Kidney (tissue), 14 donors: ENCODE data around the gene TMEM229B. TPM values are rescaled to one million over a fixed set of nuclear protein-coding genes. Genes with fewer than 3 reads are reported as not detected.
A peak's percentile ranks its signal among the peaks of the same experiment; 100 is the strongest.

ENCODE experiments used
- DNase-seq, 5 donors: peaks; one replicate each; pipeline ENCODE4 v3.0.0-alpha.2; 2013 to 2020
- FAIRE-seq: peaks from 2 replicates; lab custom pipeline; 2012; peaks lifted over from hg19 to GRCh38; lab: Jason Lieb, UNC
- H3K27ac ChIP-seq, 2 donors: one replicate each; pipeline ENCODE4 v1.7.0; 2013; ENCODE audit warnings: low read depth in 2 of 2, low read length in 2 of 2, inconsistent platforms in 1 of 2
- H3K27me3 ChIP-seq: one replicate; pipeline ENCODE4 v1.7.1; 2013; ENCODE audit warnings: low read length, inconsistent platforms; ENCODE audit not compliant: control insufficient read depth, insufficient read depth
- H3K36me3 ChIP-seq, 3 donors: one replicate each; pipeline versions ENCODE4 v1.7.0 to v1.7.1; 2013; ENCODE audit warnings: low read length in 3 of 3, control low read depth in 1 of 3, inconsistent platforms in 1 of 3; ENCODE audit not compliant: insufficient read depth in 3 of 3, control insufficient read depth in 2 of 3
- H3K4me1 ChIP-seq, 3 donors: one replicate each; pipeline versions ENCODE4 v1.7.0 to v1.7.1; 2013; ENCODE audit warnings: low read length in 3 of 3, inconsistent platforms in 1 of 3, low read depth in 1 of 3; ENCODE audit not compliant: control insufficient read depth in 2 of 3, insufficient read depth in 2 of 3
- H3K4me3 ChIP-seq, 3 donors: one replicate each; pipeline versions ENCODE4 v1.7.0 to v1.8.1; 2013; ENCODE audit warnings: low read length in 3 of 3, control low read depth in 1 of 3, inconsistent platforms in 1 of 3
- H3K9ac ChIP-seq, 3 donors: one replicate each; pipeline versions ENCODE4 v1.7.0 to v1.7.1; 2013; ENCODE audit warnings: low read length in 3 of 3, control low read depth in 1 of 3, inconsistent platforms in 1 of 3
- H3K9me3 ChIP-seq, 3 donors: one replicate each; pipeline versions ENCODE4 v1.7.0 to v1.7.1; 2013; ENCODE audit warnings: low read length in 3 of 3, control low read depth in 1 of 3, inconsistent platforms in 1 of 3; ENCODE audit not compliant: control insufficient read depth in 2 of 3, insufficient read depth in 1 of 3
- CTCF ChIP-seq: IDR thresholded peaks from 3 replicates; pipeline ENCODE4 v1.5.1; 2012; ENCODE audit warnings: mild to moderate bottlenecking, moderate library complexity, borderline replicate concordance; ENCODE audit not compliant: insufficient read depth; ENCODE audit errors: extremely low read depth
- intact Hi-C: fragments of 100-400 bp; cut with DNase I; formaldehyde crosslinking; loops from one replicate; pipeline ENCODE4 v1.11.1; 2022
- polyA plus RNA-seq: library from polyadenylated mRNA; stranded (reverse); fragments of 350-450 nt; fragmentation: Illumina TruSeq; extraction: RNeasy Lipid Tissue Mini Kit (QIAGEN cat#74804); gene quantifications from one replicate; pipeline ENCODE4 v1.2.3, GENCODE V29; 2014; ENCODE audit warnings: low read depth, low replicate concordance; ENCODE audit not compliant: insufficient read depth
- total RNA-seq: library from RNA; stranded (reverse); fragmentation: NEBNext Ultra II Directional; extraction: Animal tissue kit (Norgen Biotek cat#: 25700); gene quantifications from one replicate; pipeline ENCODE4 v1.2.1, GENCODE V29; 2021
- donor health status: control.
- donor health status: control.
- donor health status: control.
- donor health status: control.
- donor health status: control.
- donor health status: DM: yes; HTN: yes; CAD: no.
- donor health status: Normal renal cell carcinoma (clear cell type).

The TMEM229B gene
- total and polyA plus RNA-seq, 2 donors from 2014 or later = 3.1 to 7.8 TPM

GRCh38 chr14:67459336-67459735, 29.2 kb downstream of the TMEM229B start:
- TF ChIP-seq CTCF = no peak
- intact Hi-C loops = no loop called here
- no peak overlapping the region for H3K4me3 ChIP-seq
- H3K27me3 ChIP-seq = no peaks in the 10 kb centered on the region
- H3K27ac ChIP-seq = no peak overlapping the region
- no peak for DNase-seq
- H3K4me1 ChIP-seq = no peaks in the 10 kb centered on the region
- no peaks in the 10 kb centered on the region for H3K9me3 ChIP-seq
- no peak overlapping the region for H3K9ac ChIP-seq
- no peak for FAIRE-seq
- H3K36me3 ChIP-seq = no peaks in the 10 kb centered on the region

GRCh38 chr14:67457782-67458181, 30.7 kb downstream of the TMEM229B start:
- H3K4me3 ChIP-seq = no peak overlapping the region
- no peaks in the 10 kb centered on the region for H3K4me1 ChIP-seq
- peak in 4 of 5 donors; percentile 67 to 82 (median 75) for DNase-seq
- FAIRE-seq = no peak
- intact Hi-C loops = no loop called here
- H3K9ac ChIP-seq = no peak overlapping the region
- TF ChIP-seq CTCF = no peak
- no peaks in the 10 kb centered on the region for H3K9me3 ChIP-seq
- no peaks in the 10 kb centered on the region for H3K36me3 ChIP-seq
- no peaks in the 10 kb centered on the region for H3K27me3 ChIP-seq
- no peak overlapping the region for H3K27ac ChIP-seq

GRCh38 chr14:67456732-67457131, 31.8 kb downstream of the TMEM229B start:
- intact Hi-C loops = no loop called here
- Histone ChIP-seq H3K27ac (no peak overlapping the region), H3K9ac (no peak overlapping the region), H3K4me3 (no peak overlapping the region), H3K4me1 (no peaks in the 10 kb centered on the region), H3K9me3 (no peaks in the 10 kb centered on the region), H3K27me3 (no peaks in the 10 kb centered on the region), H3K36me3 (no peaks in the 10 kb centered on the region)
- DNase-seq = no peak
- FAIRE-seq = no peak
- TF ChIP-seq CTCF = no peak
